ENCODE results near the gene GLT1D1.

The GLT1D1 gene

GRCh38 chr12:128916425-128916824, 63.1 kb downstream of the GLT1D1 start:
- DNase-seq, result no peak

DNA sequence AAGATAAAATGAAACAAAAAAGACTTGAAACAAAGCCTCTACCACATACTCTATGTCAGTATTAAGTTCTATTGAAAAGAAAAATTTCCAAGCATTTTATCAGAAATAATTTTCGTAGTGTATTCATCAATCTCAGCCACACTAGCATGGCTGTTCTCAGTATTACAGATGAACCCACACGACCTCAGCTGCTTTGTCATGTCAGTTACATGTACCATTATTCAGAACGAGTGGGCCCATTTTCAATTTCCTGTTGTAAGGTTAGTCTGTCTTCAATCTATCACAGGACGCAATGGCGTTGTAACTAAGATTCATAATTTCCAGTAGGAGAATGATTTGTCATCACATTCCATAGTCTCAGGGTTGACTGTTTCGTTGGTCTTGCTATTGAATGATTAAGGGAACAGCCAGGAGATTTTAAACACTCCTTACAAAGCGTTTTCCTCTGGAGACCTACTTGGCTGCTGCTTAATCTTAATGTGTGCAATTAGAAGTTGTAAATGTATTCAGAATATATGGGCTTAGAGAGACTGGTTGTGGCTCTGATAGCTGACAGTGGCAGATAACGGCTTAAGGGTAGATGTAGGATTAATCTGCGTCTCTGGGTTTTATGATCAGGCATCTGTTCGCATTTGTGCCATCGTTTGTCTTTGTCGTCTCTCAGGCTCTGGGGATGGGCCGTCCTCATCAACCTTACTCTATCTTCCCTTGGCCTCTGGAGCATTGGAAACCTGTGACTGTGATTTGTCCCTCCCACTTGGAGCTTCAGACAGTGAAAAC, 65.4 kb downstream of the GLT1D1 start:
- DNase-seq, result no peak

DNA sequence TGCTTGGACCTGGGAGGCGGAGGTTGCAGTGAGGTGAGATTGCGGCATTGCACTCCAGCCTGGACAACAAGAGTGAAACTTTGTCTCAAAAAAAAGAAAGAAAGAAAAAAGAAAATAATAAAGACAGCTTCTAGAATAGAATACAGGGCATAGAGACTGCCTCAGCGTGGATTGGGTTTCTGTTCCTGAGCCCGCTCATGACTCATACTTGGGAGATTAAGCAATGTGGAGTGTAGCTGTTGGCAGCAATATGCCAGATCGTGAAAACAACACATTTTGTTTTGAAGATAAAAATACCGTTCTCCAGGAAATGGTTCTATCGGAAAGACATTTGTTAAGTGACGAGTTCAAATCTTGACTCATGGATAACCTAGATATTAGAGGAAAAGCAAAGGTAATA, 67.2 kb downstream of the GLT1D1 start:
- no peak for DNase-seq

GRCh38 chr12:128928361-128928760, 75.1 kb downstream of the GLT1D1 start:
- DNase-seq, result no peak

- DNase-seq, result no peak
These were observed 75.8 kb downstream of the GLT1D1 start for GRCh38 chr12:128929057-128929456.

DNA sequence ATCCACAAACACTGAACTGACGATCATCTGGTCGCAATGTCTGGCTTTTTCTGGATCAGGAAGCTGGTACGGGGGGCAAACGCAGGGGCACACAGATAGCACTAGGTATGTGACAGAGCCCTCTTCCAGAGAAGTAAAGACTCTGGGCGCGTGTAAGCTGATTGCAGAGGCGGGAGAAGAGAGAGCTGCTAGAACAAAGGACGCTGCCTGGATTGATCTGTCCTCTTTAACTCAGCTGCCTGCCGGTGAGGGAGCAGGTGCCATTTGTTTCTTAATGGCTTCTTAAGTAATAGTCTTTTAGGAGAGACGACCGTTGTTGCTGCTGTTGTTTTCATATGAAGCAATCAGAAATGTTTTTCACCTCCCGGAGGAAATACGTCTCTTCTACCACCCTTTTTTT, 77.3 kb downstream of the GLT1D1 start:
- DNase-seq, result no peak

GRCh38 chr12:128932521-128932920, 79.2 kb downstream of the GLT1D1 start:
- DNase-seq, result no peak

DNA sequence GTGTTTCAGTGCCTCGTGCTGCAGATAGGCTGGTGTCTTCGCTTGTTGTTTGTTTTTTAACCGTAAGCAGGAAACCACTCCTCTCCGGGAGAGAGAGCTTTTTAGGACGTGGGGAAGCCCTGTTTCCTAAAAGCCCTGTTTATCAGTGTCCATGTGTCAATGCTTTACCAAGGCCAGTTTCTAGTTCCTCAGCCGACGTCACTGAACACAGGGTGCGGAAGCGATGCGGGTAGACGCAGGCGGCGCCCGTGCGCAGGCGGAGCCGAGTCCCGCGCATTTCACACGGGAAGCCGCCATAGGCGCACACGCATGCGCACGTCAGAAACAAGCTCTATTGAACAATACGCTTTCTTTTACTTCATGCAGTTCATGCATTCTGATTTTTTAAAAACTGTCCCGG, 79.8 kb downstream of the GLT1D1 start:
- no peak for DNase-seq

GRCh38 chr12:128933926-128934325, 80.6 kb downstream of the GLT1D1 start:
- DNase-seq, result no peak

GRCh38 chr12:128938886-128939285, 85.6 kb downstream of the GLT1D1 start:
- DNase-seq, result no peak

DNA sequence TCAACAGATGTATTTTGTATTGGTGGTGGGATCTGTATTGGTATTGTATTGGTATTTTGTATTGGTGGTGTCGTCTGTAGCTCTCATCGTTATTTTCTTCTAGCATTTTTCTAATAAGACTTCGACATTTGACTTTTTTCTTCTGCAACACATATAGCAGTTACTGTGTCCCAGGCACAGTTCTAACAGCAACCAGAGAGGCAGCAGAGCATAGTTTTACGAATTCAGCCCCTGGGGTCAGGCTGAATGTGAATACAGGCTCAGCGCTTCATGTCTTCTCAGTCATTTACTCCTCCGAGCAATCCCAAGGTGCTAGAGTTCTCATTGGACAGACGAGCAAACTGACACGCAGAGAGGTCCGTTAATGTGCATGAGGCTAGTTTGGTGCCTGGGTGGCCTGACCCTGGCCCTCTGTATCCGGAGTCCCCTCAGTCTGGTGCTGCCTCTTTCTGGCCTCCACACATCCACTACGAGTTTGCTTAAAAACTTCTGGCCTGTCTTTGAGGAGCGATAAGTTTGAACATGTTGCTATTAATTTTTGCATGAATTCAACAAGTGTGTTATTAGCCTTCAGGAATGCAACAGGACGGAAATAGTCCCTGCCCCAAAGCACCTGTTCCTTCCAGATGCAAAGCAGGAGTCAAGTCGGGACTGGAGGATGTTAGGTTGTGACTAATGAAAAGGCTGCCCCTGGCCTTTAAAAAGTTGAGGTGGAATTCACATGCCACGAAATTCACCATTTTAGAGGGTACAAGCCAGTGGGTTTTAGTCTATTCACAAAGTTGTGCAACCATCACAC, 87.0 kb downstream of the GLT1D1 start:
- no peak for DNase-seq

DNA sequence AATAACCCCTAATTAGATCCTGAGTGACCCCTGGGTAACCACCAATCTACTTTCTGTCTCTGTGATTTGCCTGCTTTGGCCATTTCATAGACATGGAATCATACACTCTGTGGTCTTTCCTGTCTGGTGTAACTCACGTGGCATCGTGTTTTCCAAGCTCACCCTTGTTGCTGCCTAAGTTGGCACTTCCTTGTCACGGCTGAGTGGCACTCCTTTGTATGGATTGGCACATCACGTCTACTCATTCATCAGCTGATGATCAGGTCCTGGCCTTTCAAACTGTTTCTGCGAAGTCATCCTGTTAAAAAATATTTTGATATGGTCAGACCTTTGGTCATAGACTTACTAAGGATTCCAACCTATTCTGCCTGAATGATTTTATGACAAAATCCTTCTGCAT, 87.7 kb downstream of the GLT1D1 start:
- no peak for DNase-seq

GRCh38 chr12:128942960-128943477, 89.7 kb downstream of the GLT1D1 start:
- DNase-seq, result no peak

- no peak for DNase-seq
These were observed 91.7 kb downstream of the GLT1D1 start for GRCh38 chr12:128944956-128945355.

DNA sequence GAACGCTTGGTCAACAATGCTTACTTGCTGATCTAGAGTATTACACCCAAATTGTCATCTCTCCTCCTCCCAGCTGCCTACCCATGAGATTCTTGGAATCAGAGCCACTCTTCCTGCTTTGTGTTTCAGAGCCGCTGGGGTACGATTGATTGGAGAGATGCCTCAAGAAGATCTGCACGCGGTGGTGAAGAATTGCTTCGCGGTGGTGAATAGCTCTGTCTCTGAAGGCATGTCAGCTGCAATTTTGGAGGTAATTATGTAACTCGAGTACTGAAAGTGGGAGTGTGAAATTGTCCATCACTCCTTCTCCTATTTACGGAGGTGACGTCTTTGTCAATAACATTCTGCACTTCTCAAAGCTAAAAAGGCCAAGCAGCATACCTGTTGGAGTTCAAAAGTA, 93.9 kb downstream of the GLT1D1 start:
- DNase-seq, result no peak

- DNase-seq, result no peak
These were observed 95.8 kb downstream of the GLT1D1 start for GRCh38 chr12:128949086-128949485.

- no peak for DNase-seq
These were observed 98.2 kb downstream of the GLT1D1 start for GRCh38 chr12:128951448-128951847.

DNA sequence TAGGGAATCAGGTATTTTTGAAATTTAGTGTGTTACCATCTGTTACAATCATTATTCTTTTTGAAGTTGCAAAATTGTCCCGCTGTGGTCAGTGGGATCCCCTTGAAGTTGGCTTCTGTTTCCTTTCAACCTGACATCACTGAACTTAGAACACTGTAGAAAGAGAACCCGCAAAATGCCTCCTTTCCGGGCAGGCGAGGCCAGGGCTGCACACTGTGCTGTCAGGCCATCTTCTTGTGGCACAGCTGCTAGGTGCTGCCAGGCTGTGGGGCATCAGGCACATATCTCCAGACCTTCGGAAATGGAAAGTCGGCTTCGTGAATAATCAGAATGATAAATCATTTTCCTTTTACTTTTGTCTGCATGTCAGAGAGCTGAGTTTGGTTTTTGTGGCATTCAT, 103.5 kb downstream of the GLT1D1 start:
- DNase-seq, result no peak

DNA sequence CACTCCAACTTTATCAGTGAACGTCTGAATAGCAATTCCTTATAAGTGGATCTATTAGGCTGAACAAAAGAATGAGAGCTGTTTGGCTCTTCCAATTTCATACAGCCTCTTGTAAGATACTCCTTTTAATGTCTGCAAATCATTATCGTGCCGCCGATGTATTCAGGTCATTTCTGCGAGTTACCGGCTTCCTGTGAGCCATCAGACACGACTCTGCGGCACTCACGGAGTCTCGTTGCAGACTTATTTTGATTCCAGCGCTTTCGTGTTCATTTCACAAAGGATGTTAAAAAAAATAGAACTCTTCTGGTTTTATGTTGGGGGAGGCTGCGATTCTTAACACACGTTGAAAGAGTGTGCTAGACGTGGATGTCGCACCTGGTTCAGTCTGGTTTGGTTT, 106.6 kb downstream of the GLT1D1 start:
- DNase-seq, result no peak

DNA sequence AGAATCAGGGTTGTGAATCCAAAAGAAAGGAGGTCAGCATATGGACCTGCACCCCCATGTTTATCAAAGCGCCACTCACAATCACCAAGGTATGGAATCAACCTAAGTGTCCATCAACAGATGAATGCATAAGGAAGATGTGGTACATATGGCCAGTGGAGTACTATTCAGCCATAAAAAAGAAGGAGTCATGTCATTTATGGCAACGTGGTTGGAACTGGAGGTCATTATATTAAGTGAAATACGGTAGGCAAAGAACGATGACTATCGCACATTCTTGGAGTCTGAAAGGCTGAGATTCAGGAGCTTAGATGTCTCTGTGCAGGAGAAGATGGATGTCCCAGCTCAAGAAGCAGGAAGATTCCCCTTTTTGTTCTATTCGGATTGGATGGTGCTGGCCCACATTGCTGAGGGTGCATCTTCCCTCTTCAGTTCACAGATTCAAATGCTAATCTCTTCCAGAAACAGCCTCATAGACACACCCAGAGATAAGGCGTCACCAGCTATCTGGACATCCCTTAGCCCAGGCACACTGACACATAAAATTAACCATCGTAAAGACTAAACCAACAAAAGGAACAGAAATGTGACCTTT, 108.1 kb downstream of the GLT1D1 start:
- DNase-seq, result no peak

- no peak for DNase-seq
These were observed 108.7 kb downstream of the GLT1D1 start for GRCh38 chr12:128961957-128962356.

DNA sequence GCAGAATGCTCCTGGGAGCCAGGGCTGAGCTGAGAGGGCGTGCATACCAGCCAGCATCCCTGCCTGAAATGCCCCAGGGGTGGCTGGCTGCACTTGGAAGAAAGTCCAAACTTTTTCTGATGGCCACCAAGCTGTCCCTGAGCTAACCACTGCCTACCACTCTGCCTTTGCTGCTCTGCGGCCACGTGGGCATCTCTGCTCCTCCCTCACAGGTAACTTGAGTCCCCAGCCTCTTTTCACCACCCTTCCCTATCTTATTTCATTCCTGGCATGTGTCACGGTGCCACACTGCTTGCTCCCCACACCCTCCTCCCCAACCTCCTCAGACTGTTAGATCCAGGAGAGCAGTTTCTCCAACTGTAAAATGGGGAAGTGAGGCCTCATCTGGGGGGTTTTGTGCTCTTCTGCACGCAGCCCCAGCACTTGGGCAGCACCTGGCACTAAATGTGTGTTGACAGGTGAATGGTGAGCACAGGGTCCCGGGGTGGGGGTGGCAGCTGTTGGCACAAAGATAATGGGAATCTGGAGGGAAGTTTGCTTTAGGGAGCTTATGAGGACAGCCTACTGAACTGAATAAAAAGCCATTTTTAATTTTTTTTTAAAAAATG, 113.0 kb downstream of the GLT1D1 start:
- no peak for DNase-seq

DNA sequence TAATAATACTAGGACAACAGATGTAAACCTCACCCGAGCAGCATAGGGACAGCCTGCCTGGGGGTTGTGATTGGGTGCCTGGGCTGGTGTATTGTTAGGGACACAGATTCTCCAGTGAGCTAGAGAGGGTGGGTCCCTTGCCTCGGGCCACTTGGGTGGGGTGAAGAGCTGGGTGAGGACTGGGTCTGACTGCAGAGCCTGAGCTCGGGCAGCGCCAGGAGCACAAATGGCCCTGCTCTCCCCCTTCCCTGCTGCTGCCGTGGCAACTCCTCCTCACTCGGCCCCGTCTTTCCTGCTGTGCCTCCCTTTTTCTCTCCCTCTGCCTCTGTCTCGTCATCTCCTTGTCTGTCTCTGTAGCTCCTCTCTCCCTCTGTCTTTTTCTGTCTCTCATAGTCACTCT, 115.4 kb downstream of the GLT1D1 start:
- DNase-seq, result no peak
